Mesenteric fat pad (tissue), 1 donor: Measurements from ENCODE around the gene PRR23B. TPM values are rescaled to one million over a fixed set of nuclear protein-coding genes. Genes with fewer than 3 reads are reported as not detected.
"Not testable (repeated sequence)": the region's sequence is repeated elsewhere in the genome, so short reads cannot be mapped to it uniquely, and the experiment has no call there.

ENCODE experiments used
- DNase-seq: peaks from one replicate; pipeline ENCODE4 v3.0.0-alpha.2; 2020; ENCODE audit warnings: low spot score
- long read RNA-seq: library from polyadenylated mRNA; unstranded; transcript quantifications from one replicate; pipeline ENCODE4 v2.0.0, GENCODE V29; 2020
- total RNA-seq: library from RNA; stranded (reverse); fragmentation: NEBNext Ultra II Directional; extraction: Animal tissue kit (Norgen Biotek cat#: 25700); gene quantifications from one replicate; pipeline ENCODE4 v1.2.1, GENCODE V29; 2021
- donor health status: DM: yes; HTN: yes; CAD: no.

Gene PRR23B
- not detected for total RNA-seq
- long read RNA-seq: 0 reads

- no peak for DNase-seq
Observed at GRCh38 chr3:139020868-139021234, at the start of gene PRR23B. PRR23B (minus strand) TSS chr3:139020926; CDS start chr3:139020661, 265 bp downstream.

- DNase-seq: no peak
Observed at GRCh38 chr3:139062918-139063317, 42.2 kb upstream of the PRR23B start.

GRCh38 chr3:139052802-139053600 lies 32.3 kb upstream of the PRR23B start:
- DNase-seq: no peak

GRCh38 chr3:139044366-139045210 lies 23.9 kb upstream of the PRR23B start, which contains the start of gene PRR23C:
PRR23C (minus strand) TSS chr3:139044892; CDS start chr3:139044620, 272 bp downstream.
- DNase-seq: no peak

- DNase-seq: no peak
Observed at GRCh38 chr3:139043554-139044365, 23.0 kb upstream of the PRR23B start.

- DNase-seq: no peak
Observed at GRCh38 chr3:139037478-139037877, 16.8 kb upstream of the PRR23B start.

GRCh38 chr3:139032326-139033002 lies 11.7 kb upstream of the PRR23B start:
- DNase-seq: no peak

GRCh38 chr3:139030576-139030975 lies 9.8 kb upstream of the PRR23B start:
- DNase-seq: not testable (repeated sequence)

- no peak for DNase-seq
Observed at GRCh38 chr3:139024968-139025367, 4.2 kb upstream of the PRR23B start.

GRCh38 chr3:139020036-139020867 lies 474 bp downstream of the PRR23B start:
- DNase-seq: no peak

- no peak for DNase-seq
Observed at GRCh38 chr3:139016430-139017048, 4.2 kb downstream of the PRR23B start.

- no peak for DNase-seq
Observed at GRCh38 chr3:139006051-139006716, 14.5 kb downstream of the PRR23B start, which contains the start of gene PRR23A. PRR23A (minus strand) TSS chr3:139006268; CDS start chr3:139006268, 0 bp downstream.

- DNase-seq: no peak
Observed at GRCh38 chr3:139005356-139005993, 15.3 kb downstream of the PRR23B start.

GRCh38 chr3:138995706-138996105 lies 25.0 kb downstream of the PRR23B start:
- DNase-seq: no peak

- no peak for DNase-seq
Observed at GRCh38 chr3:138987181-138987580, 33.5 kb downstream of the PRR23B start.

- DNase-seq: no peak
Observed at GRCh38 chr3:138985932-138986331, 34.8 kb downstream of the PRR23B start.

GRCh38 chr3:138984816-138985215 lies 35.9 kb downstream of the PRR23B start:
- DNase-seq: no peak

- no peak for DNase-seq
Observed at GRCh38 chr3:138976047-138976446, 44.7 kb downstream of the PRR23B start.
